SU-DHL-6 (cell line): ENCODE data around the gene GDF2.

Source experiments
- H2AFZ ChIP-seq: fragments of 200-600 bp; sonication (generic); 2 replicates; pipeline ENCODE4 v1.6.1; 2014; ENCODE audit warnings: low read depth, mild to moderate bottlenecking, moderate library complexity, mixed read lengths, antibody characterized with exemption, low read length; ENCODE audit not compliant: severe bottlenecking
- H3F3A ChIP-seq: fragments of 200-600 bp; shearing (Covaris generic); 2 replicates; pipeline ENCODE4 v1.6.0; 2016; ENCODE audit warnings: antibody characterized with exemption, mild to moderate bottlenecking; ENCODE audit not compliant: insufficient read depth
- H3K27ac ChIP-seq: fragments of 200-600 bp; sonication (generic); 2 replicates; pipeline ENCODE4 v1.5.1; 2016; ENCODE audit warnings: low read depth, mild to moderate bottlenecking, low read length, moderate library complexity, mixed read lengths
- H3K27me3 ChIP-seq: fragments of 200-600 bp; sonication (generic), shearing (Covaris generic); 2 replicates; pipeline ENCODE4 v1.6.0; 2014; ENCODE audit warnings: mild to moderate bottlenecking, low read length
- H3K36me3 ChIP-seq: fragments of 200-600 bp; sonication (generic); 2 replicates; pipeline ENCODE4 v1.6.1; 2014; ENCODE audit warnings: mild to moderate bottlenecking, low read length, mixed read lengths
- H3K4me2 ChIP-seq: fragments of 300-600, 200-600 bp; shearing (Covaris generic), sonication (generic); 2 replicates; pipeline ENCODE4 v1.6.0; 2014; ENCODE audit warnings: low read length, low read depth, mild to moderate bottlenecking; ENCODE audit not compliant: poor library complexity, severe bottlenecking
- H3K4me3 ChIP-seq: fragments of 200-600 bp; sonication (generic); 2 replicates; pipeline ENCODE4 v1.5.1; 2014; ENCODE audit warnings: antibody characterized with exemption, low read length, mild to moderate bottlenecking, mixed read lengths; ENCODE audit not compliant: insufficient read depth, poor library complexity, severe bottlenecking
- H3K79me2 ChIP-seq: fragments of 200-600 bp; sonication (generic); 2 replicates; pipeline ENCODE4 v1.6.1; 2014; ENCODE audit warnings: mild to moderate bottlenecking, low read length, moderate library complexity; ENCODE audit not compliant: insufficient read depth
- H3K9ac ChIP-seq: fragments of 200-600 bp; sonication (generic); 2 replicates; pipeline ENCODE4 v1.7.0; 2014; ENCODE audit warnings: mild to moderate bottlenecking, low read length
- H3K9me2 ChIP-seq: fragments of 200-600 bp; sonication (generic); replicated peaks from 2 replicates; pipeline ENCODE4 v1.6.1; 2014; ENCODE audit warnings: low read length; ENCODE audit not compliant: insufficient read depth
- H3K9me3 ChIP-seq: fragments of 200-600 bp; sonication (generic); 2 replicates; pipeline ENCODE4 v1.6.1; 2014; ENCODE audit warnings: low read length, mixed read lengths; ENCODE audit not compliant: insufficient read depth
- H4K20me1 ChIP-seq: fragments of 200-600 bp; sonication (generic); 2 replicates; pipeline ENCODE4 v1.6.1; 2014; ENCODE audit warnings: low read depth, mild to moderate bottlenecking, antibody characterized with exemption, low read length, moderate library complexity, mixed read lengths
- EZH2phosphoT487 ChIP-seq: fragments of 200-600 bp; sonication (generic), shearing (Covaris generic); conservative IDR thresholded peaks from 2 replicates; pipeline ENCODE4 v1.6.1; 2018; ENCODE audit warnings: mild to moderate bottlenecking, antibody characterized with exemption, low read length, moderate library complexity, mixed read lengths
- TF ChIP-seq, protein P1 (sequence below): fragments of 200-600 bp; sonication (generic); IDR thresholded peaks from one replicate; pipeline ENCODE4 v1.5.1; 2017; ENCODE audit warnings: antibody characterized with exemption, mild to moderate bottlenecking, low read length, moderate library complexity; ENCODE audit not compliant: insufficient read depth, poor library complexity, severe bottlenecking

GDF2 gene

GRCh38 chr10:47329855-47330254 lies 7.6 kb downstream of the GDF2 start:
- H3K9ac ChIP-seq = no peak overlapping the region
- no peaks in the 10 kb centered on the region for H3K27me3 ChIP-seq
- no peak overlapping the region for H3K4me2 ChIP-seq
- H4K20me1 ChIP-seq = no peaks in the 10 kb centered on the region
- no peaks in the 10 kb centered on the region for H3F3A ChIP-seq
- H2AFZ ChIP-seq = no peak overlapping the region
- TF ChIP-seq, protein P1, sequence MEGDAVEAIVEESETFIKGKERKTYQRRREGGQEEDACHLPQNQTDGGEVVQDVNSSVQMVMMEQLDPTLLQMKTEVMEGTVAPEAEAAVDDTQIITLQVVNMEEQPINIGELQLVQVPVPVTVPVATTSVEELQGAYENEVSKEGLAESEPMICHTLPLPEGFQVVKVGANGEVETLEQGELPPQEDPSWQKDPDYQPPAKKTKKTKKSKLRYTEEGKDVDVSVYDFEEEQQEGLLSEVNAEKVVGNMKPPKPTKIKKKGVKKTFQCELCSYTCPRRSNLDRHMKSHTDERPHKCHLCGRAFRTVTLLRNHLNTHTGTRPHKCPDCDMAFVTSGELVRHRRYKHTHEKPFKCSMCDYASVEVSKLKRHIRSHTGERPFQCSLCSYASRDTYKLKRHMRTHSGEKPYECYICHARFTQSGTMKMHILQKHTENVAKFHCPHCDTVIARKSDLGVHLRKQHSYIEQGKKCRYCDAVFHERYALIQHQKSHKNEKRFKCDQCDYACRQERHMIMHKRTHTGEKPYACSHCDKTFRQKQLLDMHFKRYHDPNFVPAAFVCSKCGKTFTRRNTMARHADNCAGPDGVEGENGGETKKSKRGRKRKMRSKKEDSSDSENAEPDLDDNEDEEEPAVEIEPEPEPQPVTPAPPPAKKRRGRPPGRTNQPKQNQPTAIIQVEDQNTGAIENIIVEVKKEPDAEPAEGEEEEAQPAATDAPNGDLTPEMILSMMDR = no peak
- no peak for TF ChIP-seq EZH2phosphoT487
- H3K79me2 ChIP-seq = no peaks in the 10 kb centered on the region
- H3K36me3 ChIP-seq = no peaks in the 10 kb centered on the region
- H3K27ac ChIP-seq = no peak overlapping the region
- no peaks in the 10 kb centered on the region for H3K9me3 ChIP-seq
- H3K9me2 ChIP-seq = no peaks in the 10 kb centered on the region
- no peak overlapping the region for H3K4me3 ChIP-seq

- Histone ChIP-seq H2AFZ (no peak overlapping the region), H3K4me3 (no peak overlapping the region), H4K20me1 (no peaks in the 10 kb centered on the region), H3K79me2 (no peaks in the 10 kb centered on the region), H3K36me3 (no peaks in the 10 kb centered on the region), H3K9me2 (no peaks in the 10 kb centered on the region), H3K4me2 (no peak overlapping the region), H3K27ac (no peak overlapping the region), H3F3A (no peaks in the 10 kb centered on the region), H3K9ac (no peak overlapping the region), H3K27me3 (no peaks in the 10 kb centered on the region), H3K9me3 (no peaks in the 10 kb centered on the region)
- TF ChIP-seq, protein P1 = no peak
- TF ChIP-seq EZH2phosphoT487 = no peak
Observed at GRCh38 chr10:47330366-47330765, 8.1 kb downstream of the GDF2 start.

GRCh38 chr10:47330804-47331203 lies 8.6 kb downstream of the GDF2 start:
- Histone ChIP-seq H3K9me3 (no peaks in the 10 kb centered on the region), H3K4me3 (no peak overlapping the region), H3K9ac (no peak overlapping the region), H3K4me2 (no peak overlapping the region), H3K27me3 (no peaks in the 10 kb centered on the region), H3F3A (no peaks in the 10 kb centered on the region), H3K36me3 (no peaks in the 10 kb centered on the region), H2AFZ (no peak overlapping the region), H3K79me2 (no peaks in the 10 kb centered on the region), H3K9me2 (no peaks in the 10 kb centered on the region), H3K27ac (no peak overlapping the region), H4K20me1 (no peaks in the 10 kb centered on the region)
- TF ChIP-seq, protein P1 = no peak
- TF ChIP-seq EZH2phosphoT487 = no peak

- H3K27me3 ChIP-seq = no peaks in the 10 kb centered on the region
- H3K4me2 ChIP-seq = no peak overlapping the region
- H3K79me2 ChIP-seq = no peaks in the 10 kb centered on the region
- no peaks in the 10 kb centered on the region for H3K9me3 ChIP-seq
- no peaks in the 10 kb centered on the region for H3K36me3 ChIP-seq
- H3K9me2 ChIP-seq = no peaks in the 10 kb centered on the region
- H3K9ac ChIP-seq = no peak overlapping the region
- no peak for TF ChIP-seq EZH2phosphoT487
- TF ChIP-seq, protein P1 = no peak
- H3K4me3 ChIP-seq = no peak overlapping the region
- H2AFZ ChIP-seq = no peak overlapping the region
- no peaks in the 10 kb centered on the region for H4K20me1 ChIP-seq
- H3F3A ChIP-seq = no peaks in the 10 kb centered on the region
- H3K27ac ChIP-seq = no peak overlapping the region
Observed at GRCh38 chr10:47331491-47331890, 9.2 kb downstream of the GDF2 start.
